ENCODE results near the gene RFX2. TPM values are rescaled to one million over a fixed set of nuclear protein-coding genes. Genes with fewer than 3 reads are reported as not detected.

RFX2 gene
- total RNA-seq, 1 experiment from 2014 or later, result 3.7 TPM

- Histone ChIP-seq H4K5ac (ENCODE audit: insufficient read length, low read depth, low read length) (no peak overlapping the region), H3T11ph (ENCODE audit: low read length) (no peak overlapping the region), H4K8ac (replicated peaks; ENCODE audit: insufficient read length, low read depth, low read length) (no peak overlapping the region), H2AFZ (ENCODE audit: low read length) (no peak overlapping the region), H3K4ac (ENCODE audit: low read depth, low read length) (no peak overlapping the region), H3K18ac (ENCODE audit: insufficient read length, low read depth, low read length) (no peak overlapping the region), H2BK5ac (ENCODE audit: insufficient read length, low read length) (no peak overlapping the region), H2BK15ac (ENCODE audit: low read depth, low read length) (no peak overlapping the region), H4K20me1 (ENCODE audit: control insufficient read depth, insufficient read depth, insufficient read length) (no peaks in the 10 kb centered on the region), H2AK5ac (ENCODE audit: insufficient read length, low read length) (no peak overlapping the region), H3K9me3 (ENCODE audit: control insufficient read depth, low read depth, low read length) (no peaks in the 10 kb centered on the region), H3K27me3 (ENCODE audit: insufficient read depth, low read length) (no peaks in the 10 kb centered on the region), H2BK20ac (ENCODE audit: low read depth, low read length, poor library complexity, severe bottlenecking) (no peak overlapping the region), H3K27ac (ENCODE audit: insufficient read length, low read depth, low read length) (no peak overlapping the region), H3K4me1 (ENCODE audit: insufficient read depth, low read length) (no peaks in the 10 kb centered on the region), H4K91ac (ENCODE audit: insufficient read length, low read depth, low read length) (no peak overlapping the region), H3K56ac (ENCODE audit: insufficient read length, low read depth, low read length) (no peak overlapping the region), H3K23ac (ENCODE audit: insufficient read length, low read depth, low read length) (no peak overlapping the region), H3K9ac (ENCODE audit: extremely low read depth, insufficient read length, low read length) (no peak overlapping the region), H2BK12ac (ENCODE audit: insufficient read length, low read depth, low read length) (no peak overlapping the region), H3K14ac (ENCODE audit: insufficient read depth, low read length) (no peak overlapping the region), H3K4me2 (ENCODE audit: insufficient read depth, insufficient read length, low read length) (no peak overlapping the region), H2BK120ac (ENCODE audit: low read depth, low read length, poor library complexity, severe bottlenecking) (no peak overlapping the region), H3K23me2 (ENCODE audit: insufficient read length, low read depth, low read length, poor library complexity, severe bottlenecking) (no peaks in the 10 kb centered on the region), H3K79me1 (ENCODE audit: insufficient read depth, low read depth, low read length, poor library complexity, severe bottlenecking) (no peaks in the 10 kb centered on the region), H3K79me2 (ENCODE audit: insufficient read depth, low read length) (no peaks in the 10 kb centered on the region)
- 100% methylated on average over 2 of the region's 4 CpGs for WGBS (ENCODE audit: extremely low coverage, insufficient read length, low lambda C conversion rate)
- Mint-ChIP-seq H3K9me3 (peaks cover 12 to 31% of the 10 kb centered on the region in 2 experiments), H3K4me1 (peaks cover 0 to 4% of the 10 kb centered on the region in 2 experiments; a peak in 2 of 4 replicates), H3K4me3 (no peak overlapping the region), H3K36me3 (ENCODE audit: insufficient read depth in 1 of 3, low read depth in 3 of 3) (peaks cover 0 to 3% (median 2%) of the 10 kb centered on the region in 3 experiments; a peak in 4 of 7 replicates), H3K27ac (no peak overlapping the region), H3K27me3 (ENCODE audit: low read depth) (no peaks in the 10 kb centered on the region; the same call in none of the 2 replicates)
- DNase-seq, result no peak
- no peak for TF ChIP-seq CTCF (conservative IDR thresholded peaks at IDR 0.05)
These were observed 22.2 kb upstream of the RFX2 start for GRCh38 chr19:6132482-6132881.
